T follicular helper cell (primary cell): ENCODE results near the gene LDLRAD3.

Source experiments
- DNase-seq: peaks from one replicate; pipeline ENCODE4 v3.0.0-alpha.2; 2020; ENCODE audit warnings: low read depth

LDLRAD3 gene

GRCh38 chr11:36135076-36135475, 191.2 kb downstream of the LDLRAD3 start:
- DNase-seq: no peak

DNA sequence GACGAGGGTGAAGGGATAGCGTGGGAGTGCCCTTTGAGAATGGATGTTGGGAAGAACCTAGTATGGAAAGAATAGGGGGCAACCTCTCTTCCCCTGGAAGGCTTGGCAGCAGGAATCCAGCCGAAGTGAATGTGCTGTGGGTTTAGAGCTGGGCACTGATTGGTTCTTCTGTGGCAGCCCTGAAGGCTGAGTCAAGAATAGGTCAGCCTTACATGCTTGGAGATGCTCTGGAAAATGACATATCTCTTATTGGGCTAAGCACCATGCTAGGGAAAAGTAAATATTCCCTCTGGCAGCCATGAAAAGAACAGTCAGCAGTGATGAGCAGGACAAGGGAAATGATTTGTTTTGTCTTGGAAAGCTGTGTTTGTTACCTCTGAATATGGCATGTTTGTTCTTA, 195.9 kb downstream of the LDLRAD3 start:
- DNase-seq: no peak

DNA sequence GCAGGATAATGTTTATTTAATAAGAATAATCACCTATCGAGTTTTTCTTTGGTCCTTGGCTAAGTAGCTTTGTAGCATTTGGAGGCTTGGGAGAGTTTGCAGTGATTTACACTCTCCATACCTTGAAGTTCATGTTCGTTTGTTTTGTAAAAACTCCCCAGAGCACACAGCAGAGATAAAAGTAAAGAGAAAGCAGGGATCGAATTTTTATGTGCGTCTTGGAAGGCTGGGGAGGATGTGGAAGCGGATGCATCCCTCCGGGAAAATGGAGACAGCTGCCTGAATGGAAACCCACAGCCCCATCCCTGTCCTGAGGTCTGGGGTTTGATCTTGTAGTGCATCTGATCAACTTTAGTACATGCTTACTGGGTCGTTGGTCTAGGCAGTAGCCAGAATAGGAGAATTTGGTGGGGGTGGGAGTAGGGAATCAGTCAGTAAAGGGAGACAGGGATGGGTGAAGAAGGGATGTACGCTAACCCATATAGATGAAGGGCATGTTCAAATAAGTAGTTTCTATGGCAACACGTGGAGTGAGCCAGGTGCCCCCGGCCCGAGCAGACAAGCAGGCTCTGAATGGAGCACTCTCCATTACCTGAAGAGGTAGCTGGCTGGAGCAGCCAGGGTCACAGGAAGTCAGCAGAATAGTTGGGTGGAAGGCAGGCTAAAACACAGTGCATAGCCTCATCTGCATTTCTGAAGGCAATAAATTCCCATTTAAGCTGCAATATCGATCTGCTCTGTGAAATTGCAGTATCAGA, 197.5 kb downstream of the LDLRAD3 start:
- DNase-seq: no peak

DNA sequence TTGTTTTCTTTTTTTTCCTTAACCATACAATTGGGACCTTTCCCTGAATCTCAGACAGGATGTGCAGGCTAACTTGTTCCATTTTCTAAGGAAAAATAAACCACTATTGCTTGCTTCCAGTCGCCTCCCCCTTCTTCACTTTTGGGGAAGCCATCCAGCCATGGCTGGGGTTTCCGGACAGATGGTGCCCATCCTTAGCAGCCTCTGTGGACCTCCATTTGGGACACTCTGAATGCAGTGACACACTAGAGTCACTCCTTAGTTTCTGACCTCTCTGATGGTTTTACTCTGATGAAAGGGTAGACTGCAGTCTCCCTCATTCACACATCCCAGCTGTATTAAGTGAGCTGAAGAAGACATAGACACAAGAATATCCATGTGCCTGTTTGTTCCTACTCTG, 198.1 kb downstream of the LDLRAD3 start:
- DNase-seq: no peak

DNA sequence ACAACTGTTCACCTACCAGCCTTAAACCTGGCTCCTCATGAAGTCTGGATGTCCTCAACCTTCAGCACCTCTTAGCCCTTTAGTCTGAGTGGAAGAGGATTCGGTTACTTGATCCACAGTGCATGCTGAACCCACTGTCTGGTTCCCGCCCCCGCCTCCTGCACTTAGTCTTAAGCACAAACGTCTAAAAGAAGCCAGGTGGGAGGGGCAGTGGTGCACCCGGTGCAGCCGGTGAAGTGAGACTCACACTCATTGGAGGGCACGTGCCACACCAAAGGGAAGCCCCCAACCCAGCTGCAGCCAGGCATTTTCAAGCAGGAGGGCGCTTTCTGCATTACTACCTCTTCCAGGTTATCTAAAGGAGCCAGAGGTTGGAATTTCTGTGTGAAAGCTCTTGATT, 198.6 kb downstream of the LDLRAD3 start:
- no peak for DNase-seq

GRCh38 chr11:36142879-36143278, 199.0 kb downstream of the LDLRAD3 start:
- DNase-seq: no peak

GRCh38 chr11:36146437-36146836, 202.6 kb downstream of the LDLRAD3 start:
- no peak for DNase-seq

GRCh38 chr11:36147491-36147890, 203.6 kb downstream of the LDLRAD3 start:
- DNase-seq: no peak

DNA sequence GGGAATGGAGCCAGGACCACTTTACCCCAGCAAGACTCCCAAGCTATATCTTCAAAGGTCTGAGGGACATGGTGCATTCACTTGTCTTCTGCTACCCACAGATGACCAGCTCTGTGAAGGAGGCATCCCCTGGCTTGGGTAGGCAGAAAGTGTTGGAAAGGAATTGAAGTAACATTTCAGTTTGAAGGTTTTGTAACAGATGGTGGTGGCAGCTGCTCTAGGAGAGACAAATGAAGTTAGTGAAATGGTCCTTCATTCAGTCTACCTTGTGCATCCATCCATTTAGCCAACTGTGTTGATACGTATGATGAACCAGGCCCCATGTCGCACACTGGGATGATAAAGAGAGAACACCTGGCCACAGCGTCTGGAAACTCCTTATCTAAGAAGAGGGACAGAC, 204.8 kb downstream of the LDLRAD3 start:
- DNase-seq: no peak

DNA sequence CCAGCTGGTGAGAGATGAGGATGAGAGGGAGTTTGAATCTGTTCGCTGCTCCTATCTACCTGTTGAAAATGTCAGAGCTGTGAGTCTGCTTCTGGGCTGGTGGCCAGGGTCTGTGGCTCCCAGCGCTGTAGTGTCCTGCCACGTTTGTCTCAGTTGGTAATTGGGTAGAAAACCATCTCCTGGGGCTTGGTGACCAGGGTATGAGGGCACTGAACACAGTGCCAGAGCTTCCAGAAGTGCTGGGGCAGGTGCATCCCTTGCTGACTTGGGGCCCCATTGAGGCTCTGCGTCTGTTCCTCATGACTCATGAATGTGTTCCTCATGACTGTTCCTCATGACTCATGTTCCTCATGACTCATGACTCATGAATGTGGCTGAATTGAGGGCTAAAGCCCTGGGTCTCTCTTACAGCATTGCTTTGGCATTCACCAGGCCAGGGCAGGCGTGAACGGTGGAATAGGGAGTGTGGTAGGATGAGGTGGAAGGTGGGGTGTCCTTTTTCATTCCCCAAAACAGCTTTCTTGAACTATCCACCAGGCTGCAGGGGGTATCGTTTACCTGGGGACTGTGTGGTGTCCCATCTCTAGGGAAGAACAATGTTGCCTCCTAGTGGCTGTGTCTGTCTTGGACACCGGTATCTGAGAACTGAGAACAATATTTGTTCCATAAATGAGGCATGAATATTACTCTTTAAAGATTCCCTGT, 205.8 kb downstream of the LDLRAD3 start:
- no peak for DNase-seq

- DNase-seq: no peak
Measured at GRCh38 chr11:36150986-36151385, 207.1 kb downstream of the LDLRAD3 start.

- DNase-seq: no peak
Measured at GRCh38 chr11:36151933-36152580, 208.2 kb downstream of the LDLRAD3 start.

- no peak for DNase-seq
Measured at GRCh38 chr11:36153551-36153950, 209.7 kb downstream of the LDLRAD3 start.

DNA sequence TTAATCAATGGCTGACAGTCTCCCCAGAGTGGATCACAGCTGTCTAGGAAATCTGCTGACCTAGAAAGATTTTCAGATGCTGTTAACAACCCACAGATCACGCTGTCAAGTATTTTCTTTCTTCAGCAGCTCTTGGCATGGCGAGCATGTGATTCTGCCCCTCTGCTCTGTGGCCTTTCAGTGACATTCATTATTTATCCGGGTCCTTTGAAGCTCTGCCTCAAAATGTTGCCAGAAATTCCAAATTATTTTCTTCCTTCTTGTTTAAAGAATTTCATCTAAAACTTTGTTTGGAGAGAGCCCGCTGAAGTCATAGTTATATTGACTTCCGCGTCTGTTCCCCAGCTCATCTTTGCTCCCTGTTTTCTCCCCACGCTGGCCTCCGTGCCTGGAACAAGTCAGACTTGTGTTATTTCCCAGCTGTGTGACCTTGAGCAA, 211.3 kb downstream of the LDLRAD3 start:
- DNase-seq: no peak

GRCh38 chr11:36155770-36156160, 211.9 kb downstream of the LDLRAD3 start:
- DNase-seq: no peak

- DNase-seq: no peak
Measured at GRCh38 chr11:36156161-36156816, 212.4 kb downstream of the LDLRAD3 start.

GRCh38 chr11:36156817-36157519, 213.1 kb downstream of the LDLRAD3 start:
- no peak for DNase-seq

- no peak for DNase-seq
Measured at GRCh38 chr11:36160091-36160490, 216.2 kb downstream of the LDLRAD3 start.

DNA sequence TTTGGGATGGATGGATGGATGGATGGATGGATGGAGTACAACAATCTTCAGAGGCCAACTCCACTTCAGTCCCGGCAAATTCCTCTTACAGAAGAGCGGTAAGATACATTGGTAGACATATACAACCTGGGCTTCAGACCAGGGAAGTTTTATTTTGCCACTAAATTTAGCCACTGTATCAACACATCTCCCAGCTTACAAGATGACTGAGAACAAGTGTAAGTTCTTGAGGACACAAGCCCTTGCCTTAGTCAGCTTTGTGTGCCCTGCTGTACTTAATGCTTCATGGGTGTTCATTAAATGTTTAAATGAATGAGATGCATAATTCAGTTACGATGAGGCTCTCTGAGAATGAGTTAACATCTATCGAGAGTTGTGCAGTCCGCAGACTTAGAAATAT, 217.7 kb downstream of the LDLRAD3 start:
- DNase-seq: no peak

GRCh38 chr11:36162006-36162882, 218.4 kb downstream of the LDLRAD3 start:
- no peak for DNase-seq

DNA sequence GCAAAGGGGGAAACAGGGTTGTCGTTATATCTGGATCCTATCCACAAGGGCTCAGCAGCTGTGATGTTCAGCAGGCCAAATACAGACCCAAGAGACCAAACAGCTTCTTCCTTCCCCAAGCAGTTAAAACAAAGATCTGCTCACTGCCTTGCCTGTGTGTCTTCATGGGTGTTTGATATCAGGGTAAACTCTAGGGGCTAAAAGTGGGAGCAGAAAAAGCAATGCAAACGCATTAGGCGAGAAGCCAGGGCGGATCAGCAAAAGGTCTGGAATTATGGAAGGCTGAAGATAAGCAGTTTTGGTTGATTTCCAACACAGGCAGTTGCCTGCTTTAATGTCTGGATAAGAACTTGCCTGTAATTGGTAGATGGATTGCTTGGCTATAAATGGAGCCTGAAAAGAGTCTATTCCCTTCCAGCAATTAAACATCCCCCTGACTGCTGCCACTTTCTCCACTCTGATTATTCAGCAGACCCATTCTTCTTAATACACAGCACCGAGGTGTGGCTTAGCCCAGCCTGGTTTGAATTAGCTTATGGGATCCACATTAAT, 219.1 kb downstream of the LDLRAD3 start:
- DNase-seq: no peak
